Measurements from ENCODE around the gene PTGIS.

Gene PTGIS

GRCh38 chr20:49462626-49463025, 105.3 kb downstream of the PTGIS start:
- no peak for DNase-seq

- no peak for DNase-seq
Measured at GRCh38 chr20:49461894-49462620, 105.9 kb downstream of the PTGIS start.

GRCh38 chr20:49460916-49461315, 107.0 kb downstream of the PTGIS start:
- peak; percentile 55 for DNase-seq

- no peak for DNase-seq
Measured at GRCh38 chr20:49460131-49460530, 107.8 kb downstream of the PTGIS start.

GRCh38 chr20:49459684-49460083, 108.3 kb downstream of the PTGIS start:
- no peak for DNase-seq

GRCh38 chr20:49457444-49457843, 110.5 kb downstream of the PTGIS start:
- no peak for DNase-seq

- no peak for DNase-seq
Measured at GRCh38 chr20:49456646-49457045, 111.3 kb downstream of the PTGIS start.

- DNase-seq, result no peak
Measured at GRCh38 chr20:49455691-49456090, 112.2 kb downstream of the PTGIS start.
